Aorta (tissue), 5 donors: ENCODE data around the gene LTO1. TPM values are rescaled to one million over a fixed set of nuclear protein-coding genes. Genes with fewer than 3 reads are reported as not detected.

Experiments
- ATAC-seq: fragments of 200-7000 bp; cut with Tn5 transposase; one replicate; pipeline ENCODE4 v1.9.1; 2022; ENCODE audit warnings: moderate library complexity; ENCODE audit not compliant: low FRiP score
- DNase-seq, 2 donors: peaks; one replicate each; pipeline ENCODE4 v3.0.0-alpha.2; 2020
- H3K27ac ChIP-seq, 2 donors: one replicate each; pipeline ENCODE4 v1.5.1; 2013; ENCODE audit warnings: low read length in 2 of 2, mild to moderate bottlenecking in 2 of 2, moderate library complexity in 2 of 2, control low read depth in 1 of 2, inconsistent platforms in 1 of 2, low read depth in 1 of 2
- H3K27me3 ChIP-seq, 2 donors: one replicate each; pipeline ENCODE4 v1.6.1; 2013; ENCODE audit warnings: control low read depth in 1 of 2, low read length in 1 of 2, mild to moderate bottlenecking in 1 of 2, moderate library complexity in 1 of 2; ENCODE audit not compliant: insufficient read depth in 2 of 2, control insufficient read depth in 1 of 2
- H3K36me3 ChIP-seq, 2 donors: one replicate each; pipeline ENCODE4 v1.6.1; 2013; ENCODE audit warnings: control low read depth in 1 of 2, low read length in 1 of 2, mild to moderate bottlenecking in 1 of 2; ENCODE audit not compliant: insufficient read depth in 2 of 2, control insufficient read depth in 1 of 2
- H3K4me1 ChIP-seq, 2 donors: one replicate each; pipeline ENCODE4 v1.6.1; 2013; ENCODE audit warnings: low read length in 2 of 2, control low read depth in 1 of 2, mild to moderate bottlenecking in 1 of 2, moderate library complexity in 1 of 2; ENCODE audit not compliant: insufficient read depth in 2 of 2, control insufficient read depth in 1 of 2
- H3K4me3 ChIP-seq, 2 donors: one replicate each; pipeline ENCODE4 v1.5.1; 2013; ENCODE audit warnings: low read length in 2 of 2, control low read depth in 1 of 2, mild to moderate bottlenecking in 1 of 2
- H3K9me3 ChIP-seq: one replicate; pipeline ENCODE4 v1.6.1; 2013; ENCODE audit warnings: mild to moderate bottlenecking, low read length; ENCODE audit not compliant: control insufficient read depth
- WGBS, 2 donors: extraction: QIAGEN DNeasy Blood & Tissue Kit; methylation state at CpG; one replicate each; pipeline ENCODE4 v1.1.7; 2013; 5-methylcytosine and 5-hydroxymethylcytosine counted together
- intact Hi-C, 2 donors: fragments of 100-400 bp; cut with DNase I; formaldehyde crosslinking; loops; one replicate each; pipeline versions ENCODE4 v1.14.2 to v1.15.0; 2022
- polyA plus RNA-seq, 2 donors: library from polyadenylated mRNA; stranded (reverse); fragments of 200-250 nt; gene quantifications; one replicate each; pipeline ENCODE4 v1.2.3, GENCODE V29; 2013
- total RNA-seq, 2 donors: library from RNA; stranded (reverse); fragmentation: NEBNext Ultra II Directional; extraction: Animal tissue kit (Norgen Biotek cat#: 25700); gene quantifications; one replicate each; pipeline ENCODE4 v1.2.1, GENCODE V29; 2021
- donor health status: healthy with polysubstance abuse.
- donor health status: Bipolar disorder and iron deficiency.
- donor health status: DM: no; HTN: no; CAD: no.
- donor health status: DM: no; HTN: no; CAD: no.
- donor health status: DM: yes; HTN: yes; CAD: no.

Gene LTO1
- total and polyA plus RNA-seq, 4 donors, result 4.6 to 34.5 (median 26.6) TPM

DNA sequence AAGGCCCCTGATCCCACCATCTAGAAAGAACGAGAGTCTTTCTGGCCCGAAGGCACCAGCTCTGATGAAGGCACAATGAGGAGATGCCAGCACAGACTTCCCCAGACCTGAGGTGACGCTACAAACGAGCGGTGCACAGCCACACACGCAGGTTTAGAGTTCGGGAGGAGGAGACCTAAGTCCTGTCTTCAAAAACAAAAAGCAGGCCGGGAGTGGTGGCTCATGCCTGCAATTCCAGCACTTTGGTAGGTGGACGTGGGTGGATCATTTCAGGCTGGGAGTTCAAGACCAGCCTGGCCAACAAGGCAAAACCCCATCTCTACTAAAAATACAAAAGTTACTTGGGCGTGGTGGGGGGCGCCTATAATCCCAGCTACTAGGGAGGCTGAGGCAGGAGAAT lies 9.5 kb downstream of the LTO1 start:
- H3K4me1 ChIP-seq, result no peaks in the 10 kb centered on the region
- ATAC-seq (no peak), DNase-seq (peak in 1 of 2 donors; percentile 65)
- H3K36me3 ChIP-seq, result peaks cover 2 to 8% of the 10 kb centered on the region in 2 donors
- no peak overlapping the region for H3K4me3 ChIP-seq
- no peaks in the 10 kb centered on the region for H3K9me3 ChIP-seq
- intact Hi-C loops, result no loop called here
- no peak overlapping the region for H3K27ac ChIP-seq
- no peaks in the 10 kb centered on the region for H3K27me3 ChIP-seq
- 90 to 92% methylated on average over 11 of the region's 11 CpGs for WGBS, 2 donors

DNA sequence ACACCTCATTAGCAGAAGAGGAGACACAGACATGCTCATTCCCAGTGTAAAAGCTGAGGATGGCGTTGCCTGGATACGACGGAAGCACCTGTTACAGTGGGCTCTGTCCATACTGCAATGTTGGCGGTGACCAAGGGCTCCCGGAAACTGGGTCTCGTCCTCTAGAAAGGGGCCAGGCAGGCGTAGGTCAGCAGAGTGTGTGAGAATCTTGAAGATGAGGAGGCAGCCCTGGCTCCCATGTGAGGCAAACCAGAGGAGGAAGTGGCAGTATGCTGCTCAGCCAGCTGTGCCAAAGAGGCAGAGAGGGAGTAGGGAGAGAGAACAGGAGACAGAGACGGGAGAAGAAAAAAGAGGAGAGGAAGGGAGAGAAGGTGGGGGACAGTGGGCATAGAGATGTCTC lies 10.3 kb downstream of the LTO1 start:
- WGBS, 2 donors, result 87 to 90% methylated on average over 8 of the region's 8 CpGs
- intact Hi-C loops, result no loop called here

DNA sequence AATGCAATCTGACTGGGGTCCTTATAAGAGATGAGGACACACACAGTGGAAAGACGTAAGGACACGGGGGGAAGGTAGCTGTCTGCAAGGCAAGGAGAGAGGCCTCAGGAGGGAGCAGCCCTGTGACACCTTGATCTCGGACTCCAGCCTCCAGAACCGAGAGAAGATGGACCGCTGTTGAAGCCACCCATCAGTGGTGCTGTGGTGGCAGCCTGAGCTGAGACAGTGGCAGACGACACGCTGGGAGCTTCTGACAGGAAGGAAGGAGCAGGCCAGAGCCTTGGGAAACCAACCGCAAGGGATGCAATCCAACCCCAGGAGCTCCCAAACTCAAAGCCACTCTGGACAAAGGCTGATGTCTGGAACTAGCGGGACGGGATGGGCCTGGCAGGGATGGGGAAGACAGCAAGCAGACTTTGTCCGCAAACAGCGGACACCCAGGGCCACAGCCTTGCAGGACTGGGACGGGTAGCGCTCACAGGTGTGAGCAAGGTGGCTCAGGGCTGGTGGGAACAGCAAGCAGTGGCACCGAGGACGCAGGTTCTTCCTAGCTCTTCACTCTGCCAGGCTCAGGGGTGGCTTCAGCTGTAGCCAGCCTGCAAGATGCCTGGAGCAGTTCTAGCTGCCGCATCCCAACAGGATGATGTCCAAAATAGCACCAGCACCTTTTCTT lies 10.9 kb downstream of the LTO1 start:
- DNase-seq (peak in 1 of 2 donors; percentile 65), ATAC-seq (no peak)
- no peak overlapping the region for H3K27ac ChIP-seq
- WGBS, 2 donors, result 89 to 94% methylated on average over 17 of the region's 17 CpGs
- H3K36me3 ChIP-seq, result peaks cover 2 to 8% of the 10 kb centered on the region in 2 donors
- H3K4me1 ChIP-seq, result no peaks in the 10 kb centered on the region
- H3K9me3 ChIP-seq, result no peaks in the 10 kb centered on the region
- H3K4me3 ChIP-seq, result no peak overlapping the region
- H3K27me3 ChIP-seq, result no peaks in the 10 kb centered on the region
- intact Hi-C loops, result no loop called here

More for the DNA sequence above, 10.3 kb downstream of the LTO1 start:
- Histone ChIP-seq H3K9me3 (no peaks in the 10 kb centered on the region), H3K4me3 (no peak overlapping the region), H3K36me3 (peaks cover 2 to 8% of the 10 kb centered on the region in 2 donors), H3K27me3 (no peaks in the 10 kb centered on the region), H3K4me1 (no peaks in the 10 kb centered on the region), H3K27ac (no peak overlapping the region)
- no peak for ATAC-seq
- peak in 1 of 2 donors; percentile 56 for DNase-seq

DNA sequence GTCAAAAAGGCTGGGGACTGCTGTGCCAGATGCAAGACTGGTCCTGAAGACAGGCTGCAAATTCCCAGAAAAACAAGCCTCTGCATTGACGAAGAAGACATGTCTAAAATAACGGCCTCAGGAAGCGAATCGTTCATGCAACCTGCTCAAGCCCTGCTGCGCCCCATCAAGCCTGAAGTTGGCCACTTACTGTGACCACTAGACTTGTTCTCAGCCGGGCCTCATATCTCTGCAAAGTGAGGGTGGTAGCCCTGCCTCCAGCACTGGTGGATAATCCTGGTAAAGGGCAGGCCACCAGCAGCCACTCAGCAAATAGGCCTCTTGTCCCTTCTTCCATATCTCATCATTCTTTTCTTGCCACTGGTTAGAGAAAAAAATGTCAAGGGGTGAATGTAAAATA lies 11.8 kb downstream of the LTO1 start:
- Histone ChIP-seq H3K36me3 (peaks cover 2 to 8% of the 10 kb centered on the region in 2 donors), H3K9me3 (no peaks in the 10 kb centered on the region), H3K27ac (no peak overlapping the region), H3K27me3 (no peaks in the 10 kb centered on the region), H3K4me1 (no peaks in the 10 kb centered on the region), H3K4me3 (no peak overlapping the region)
- DNase-seq, result no peak
- intact Hi-C loops, result no loop called here
- WGBS, 2 donors, result 91 to 92% methylated on average over 6 of the region's 6 CpGs
- no peak for ATAC-seq

DNA sequence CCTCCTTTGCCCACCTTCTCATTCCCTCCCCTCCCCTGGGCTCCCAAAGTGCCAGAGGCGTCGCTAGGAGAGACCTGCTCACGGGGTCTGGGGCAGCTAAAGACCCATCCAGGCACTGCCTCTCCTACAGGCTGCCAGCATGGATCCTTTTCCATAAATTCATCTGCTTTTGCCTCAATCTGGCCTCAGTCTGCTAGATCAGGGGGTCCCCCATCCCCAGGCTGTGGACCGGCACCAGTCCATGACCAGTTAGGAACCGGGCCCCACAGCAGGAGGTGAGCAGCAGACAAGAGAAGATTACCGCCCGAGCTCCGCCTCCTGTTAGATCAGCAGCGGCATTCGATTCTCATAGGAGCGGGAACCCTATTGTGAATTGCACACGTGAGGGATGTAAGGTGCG lies 12.3 kb downstream of the LTO1 start:
- Histone ChIP-seq H3K4me1 (no peaks in the 10 kb centered on the region), H3K27me3 (no peaks in the 10 kb centered on the region), H3K27ac (no peak overlapping the region), H3K9me3 (no peaks in the 10 kb centered on the region), H3K36me3 (peaks cover 2 to 8% of the 10 kb centered on the region in 2 donors), H3K4me3 (no peak overlapping the region)
- no peak for ATAC-seq
- DNase-seq, result peak in 1 of 2 donors; percentile 30
- intact Hi-C loops, result no loop called here
- 91 to 92% methylated on average over 13 of the region's 13 CpGs for WGBS, 2 donors

DNA sequence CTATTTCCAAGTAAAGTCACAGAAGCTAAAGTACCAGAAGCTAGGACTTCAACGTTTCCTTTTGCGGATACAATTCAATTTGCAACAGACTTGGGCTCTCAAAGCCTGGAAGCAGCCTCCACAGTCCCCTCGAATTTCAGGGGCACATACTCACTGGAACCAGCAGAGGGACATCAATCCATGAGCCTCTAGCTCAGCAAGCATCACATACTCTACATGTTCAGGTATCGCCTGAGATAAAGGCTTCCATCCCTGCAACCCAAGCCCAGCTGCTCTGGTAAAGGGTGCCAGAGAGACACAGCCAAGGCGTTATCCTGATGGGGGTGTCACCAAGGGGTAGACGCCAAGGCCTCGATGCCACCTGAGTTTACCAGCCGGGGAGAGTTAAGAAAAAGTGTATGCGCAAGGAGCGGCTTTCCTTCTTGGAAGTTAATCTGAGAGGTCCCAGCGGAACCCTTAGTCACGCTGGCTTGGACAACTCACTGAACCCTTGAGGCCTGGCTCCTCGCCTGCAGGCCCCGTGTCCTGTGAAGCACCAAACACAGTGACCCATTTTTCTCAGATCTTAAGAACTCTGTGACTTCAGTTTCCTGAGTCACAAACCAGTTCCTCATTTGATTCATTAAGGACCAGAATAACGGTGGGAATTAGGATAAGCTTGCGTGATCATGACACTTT lies 13.0 kb downstream of the LTO1 start:
- intact Hi-C loops, result no loop called here
- H3K27ac ChIP-seq, result no peak overlapping the region
- H3K27me3 ChIP-seq, result no peaks in the 10 kb centered on the region
- H3K36me3 ChIP-seq, result peaks cover 2 to 5% of the 10 kb centered on the region in 2 donors
- H3K9me3 ChIP-seq, result no peaks in the 10 kb centered on the region
- ATAC-seq, result no peak
- H3K4me3 ChIP-seq, result no peak overlapping the region
- peak; percentile 50 to 77 for DNase-seq
- WGBS, 2 donors, result 73 to 77% methylated on average over 16 of the region's 16 CpGs
- no peaks in the 10 kb centered on the region for H3K4me1 ChIP-seq

DNA sequence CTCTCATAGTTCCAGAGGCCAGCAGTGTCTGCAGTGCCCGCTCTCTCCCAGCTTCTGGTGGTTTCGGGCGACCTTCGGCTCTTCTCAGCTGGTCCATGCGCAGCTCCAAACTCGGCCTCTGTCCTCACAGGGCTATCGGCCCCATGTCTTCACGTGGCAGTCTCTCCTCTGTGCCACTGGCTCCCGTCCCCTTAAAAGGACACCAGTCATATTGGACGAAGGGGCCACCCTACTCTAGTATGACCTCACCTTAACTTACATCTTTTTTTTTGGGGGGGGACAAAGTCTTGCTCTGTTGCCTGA lies 13.8 kb downstream of the LTO1 start:
- intact Hi-C loops, result no loop called here
- 91 to 92% methylated on average over 10 of the region's 10 CpGs for WGBS, 2 donors
- H3K4me1 ChIP-seq, result no peaks in the 10 kb centered on the region
- no peaks in the 10 kb centered on the region for H3K27me3 ChIP-seq
- no peak overlapping the region for H3K27ac ChIP-seq
- no peaks in the 10 kb centered on the region for H3K9me3 ChIP-seq
- DNase-seq (peak in 1 of 2 donors; percentile 21), ATAC-seq (no peak)
- no peak overlapping the region for H3K4me3 ChIP-seq
- peaks cover 1 to 2% of the 10 kb centered on the region in 2 donors for H3K36me3 ChIP-seq

DNA sequence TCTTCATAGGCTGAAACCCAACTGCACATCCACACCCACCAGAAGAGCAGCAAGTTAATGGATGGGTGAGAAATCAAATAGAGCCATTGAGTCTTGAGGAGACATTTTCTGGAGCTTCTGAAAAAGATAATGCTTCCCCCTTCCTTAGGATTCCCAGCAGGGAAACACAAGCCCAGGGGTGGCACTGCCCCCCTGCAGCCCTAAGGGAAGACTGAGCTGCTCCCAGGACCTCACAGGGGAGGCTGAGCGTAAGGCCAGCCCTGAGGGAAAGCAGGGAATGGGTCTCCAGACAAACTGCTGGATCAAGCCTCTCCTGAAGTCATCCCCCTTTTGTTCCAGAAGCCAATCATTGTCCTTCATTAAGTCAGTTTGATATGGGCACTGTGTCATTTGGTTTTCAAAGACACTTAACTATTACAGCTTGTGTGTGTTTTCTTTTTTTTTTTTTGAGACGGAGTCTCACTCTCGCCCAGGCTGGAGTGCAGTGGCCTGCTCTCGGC lies 15.1 kb downstream of the LTO1 start:
- WGBS, 2 donors, result 89 to 93% methylated on average over 4 of the region's 4 CpGs
- H3K4me1 ChIP-seq, result no peaks in the 10 kb centered on the region
- ATAC-seq (no peak), DNase-seq (peak in 1 of 2 donors; percentile 35)
- peaks cover 0 to 2% of the 10 kb centered on the region in 2 donors for H3K36me3 ChIP-seq
- H3K4me3 ChIP-seq, result no peak overlapping the region
- no peaks in the 10 kb centered on the region for H3K27me3 ChIP-seq
- intact Hi-C loops, result no loop called here
- no peak overlapping the region for H3K27ac ChIP-seq
- no peaks in the 10 kb centered on the region for H3K9me3 ChIP-seq

DNA sequence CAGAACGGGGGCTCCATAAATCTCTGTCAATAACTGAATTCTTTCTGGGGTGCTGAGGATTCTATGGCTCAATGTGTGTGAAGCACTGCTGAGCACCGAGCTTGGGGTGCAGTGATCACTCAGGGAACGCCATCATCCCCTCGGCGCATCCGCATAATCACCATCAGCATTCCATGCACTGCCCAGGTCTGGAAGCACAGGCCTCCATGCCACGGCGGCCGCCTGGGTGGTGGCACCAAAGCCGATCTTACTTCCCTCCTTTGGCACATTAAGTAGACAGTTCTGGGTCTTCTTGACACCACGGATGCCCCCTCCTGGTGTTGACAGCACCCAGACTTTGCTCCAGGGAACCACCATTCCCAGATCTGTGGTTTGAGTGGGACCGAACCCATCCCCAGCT lies 15.6 kb downstream of the LTO1 start:
- Histone ChIP-seq H3K36me3 (peaks cover 0 to 2% of the 10 kb centered on the region in 2 donors), H3K4me1 (no peaks in the 10 kb centered on the region), H3K4me3 (no peak overlapping the region), H3K27ac (no peak overlapping the region), H3K27me3 (no peaks in the 10 kb centered on the region), H3K9me3 (no peaks in the 10 kb centered on the region)
- WGBS, 2 donors, result 92% methylated on average over 12 of the region's 12 CpGs
- intact Hi-C loops, result no loop called here
- peak; percentile 44 to 50 for DNase-seq
- no peak for ATAC-seq
